NB4 (cell line): Measurements from ENCODE around the gene FGF12.

Experiments
- DNase-seq: peaks from one replicate; pipeline ENCODE4 v3.0.0; 2010; ENCODE audit warnings: low read depth
- H3K4me3 ChIP-seq: one replicate; pipeline ENCODE4 v1.5.1; 2011; ENCODE audit warnings: mild to moderate bottlenecking, low read depth, low read length, moderate library complexity
- MAX ChIP-seq: IDR thresholded peaks from 2 replicates; pipeline ENCODE4 v1.6.1; 2011; ENCODE audit warnings: low read depth, low read length
- MYC ChIP-seq: IDR thresholded peaks from 2 replicates; pipeline ENCODE4 v1.6.1; 2011; ENCODE audit warnings: low read depth, low read length
- POLR2A ChIP-seq: IDR thresholded peaks from 2 replicates; pipeline ENCODE4 v1.6.1; 2011; ENCODE audit warnings: mild to moderate bottlenecking; ENCODE audit not compliant: insufficient read length; ENCODE audit errors: extremely low read depth
- TF ChIP-seq, protein P1 (sequence below): IDR thresholded peaks from one replicate; pipeline ENCODE4 v1.5.1; 2012; ENCODE audit warnings: low read depth, low read length

Gene FGF12

DNA sequence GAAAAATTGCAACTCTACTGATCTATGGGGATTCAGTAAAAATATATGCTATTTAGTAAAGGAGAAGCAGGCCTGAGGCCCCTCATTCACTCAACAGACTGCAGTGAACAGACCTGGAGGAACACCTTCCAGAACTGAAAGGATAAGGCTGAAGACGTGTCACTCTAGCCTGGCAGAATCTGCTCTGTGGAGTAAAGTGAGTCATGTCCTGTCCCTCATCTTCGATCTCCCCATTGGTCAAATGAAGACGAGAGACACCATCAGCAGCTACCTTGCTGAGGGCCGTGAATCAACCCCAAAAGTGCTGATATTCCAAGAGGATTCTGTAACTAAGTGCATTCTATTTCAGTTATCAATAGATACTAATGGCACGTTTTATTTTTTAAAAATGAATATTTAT lies 359.7 kb downstream of the FGF12 start:
- TF ChIP-seq, protein P1, sequence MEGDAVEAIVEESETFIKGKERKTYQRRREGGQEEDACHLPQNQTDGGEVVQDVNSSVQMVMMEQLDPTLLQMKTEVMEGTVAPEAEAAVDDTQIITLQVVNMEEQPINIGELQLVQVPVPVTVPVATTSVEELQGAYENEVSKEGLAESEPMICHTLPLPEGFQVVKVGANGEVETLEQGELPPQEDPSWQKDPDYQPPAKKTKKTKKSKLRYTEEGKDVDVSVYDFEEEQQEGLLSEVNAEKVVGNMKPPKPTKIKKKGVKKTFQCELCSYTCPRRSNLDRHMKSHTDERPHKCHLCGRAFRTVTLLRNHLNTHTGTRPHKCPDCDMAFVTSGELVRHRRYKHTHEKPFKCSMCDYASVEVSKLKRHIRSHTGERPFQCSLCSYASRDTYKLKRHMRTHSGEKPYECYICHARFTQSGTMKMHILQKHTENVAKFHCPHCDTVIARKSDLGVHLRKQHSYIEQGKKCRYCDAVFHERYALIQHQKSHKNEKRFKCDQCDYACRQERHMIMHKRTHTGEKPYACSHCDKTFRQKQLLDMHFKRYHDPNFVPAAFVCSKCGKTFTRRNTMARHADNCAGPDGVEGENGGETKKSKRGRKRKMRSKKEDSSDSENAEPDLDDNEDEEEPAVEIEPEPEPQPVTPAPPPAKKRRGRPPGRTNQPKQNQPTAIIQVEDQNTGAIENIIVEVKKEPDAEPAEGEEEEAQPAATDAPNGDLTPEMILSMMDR, result no peak
- TF ChIP-seq POLR2A (no peak), MYC (no peak), MAX (no peak)
- H3K4me3 ChIP-seq, result no peak overlapping the region
- DNase-seq, result no peak

GRCh38 chr3:192366916-192367315 lies 360.4 kb downstream of the FGF12 start:
- no peak for DNase-seq
- H3K4me3 ChIP-seq, result no peak overlapping the region
- TF ChIP-seq, protein P1, result no peak
- no peak for TF ChIP-seq MAX
- TF ChIP-seq MYC, result no peak
- no peak for TF ChIP-seq POLR2A

- no peak overlapping the region for H3K4me3 ChIP-seq
- TF ChIP-seq, protein P1, result no peak
- TF ChIP-seq MYC (no peak), POLR2A (no peak), MAX (no peak)
- no peak for DNase-seq
Measured at GRCh38 chr3:192365571-192365970, 361.8 kb downstream of the FGF12 start.

DNA sequence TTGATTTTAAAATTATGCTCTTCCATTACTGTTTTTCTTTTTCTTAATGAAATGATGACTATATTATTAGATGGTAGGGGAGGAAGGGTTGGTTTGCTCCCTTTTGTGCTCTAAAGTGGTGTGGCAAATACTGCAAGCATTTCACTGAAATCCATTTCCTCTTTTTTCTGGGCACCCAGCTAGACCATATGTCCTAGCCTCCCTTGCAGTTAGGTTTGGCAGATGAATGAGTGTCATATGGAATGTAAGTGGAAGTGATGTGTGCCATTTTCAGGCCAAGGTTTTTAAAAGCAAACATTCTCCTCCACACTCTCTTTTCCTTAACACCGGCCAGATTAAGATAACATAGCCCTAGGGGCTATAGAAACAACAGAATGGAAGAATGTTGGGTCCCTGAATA lies 363.0 kb downstream of the FGF12 start:
- TF ChIP-seq, protein P1, result no peak
- TF ChIP-seq MAX, result no peak
- no peak overlapping the region for H3K4me3 ChIP-seq
- no peak for DNase-seq

GRCh38 chr3:192354687-192355086 lies 372.7 kb downstream of the FGF12 start:
- DNase-seq, result no peak
- no peak for TF ChIP-seq POLR2A
- no peak for TF ChIP-seq MAX
- TF ChIP-seq, protein P1, result no peak
- no peak for TF ChIP-seq MYC
- no peak overlapping the region for H3K4me3 ChIP-seq

- H3K4me3 ChIP-seq, result no peak overlapping the region
- TF ChIP-seq, protein P1, result no peak
- TF ChIP-seq MYC, result no peak
- no peak for TF ChIP-seq MAX
- no peak for TF ChIP-seq POLR2A
- DNase-seq, result no peak
Measured at GRCh38 chr3:192352142-192352541, 375.2 kb downstream of the FGF12 start.
